GM19023 (cell line): ENCODE measurements around the gene PPIB.

Experiments
- ATAC-seq: cut with Tn5 transposase; IDR thresholded peaks from one replicate; pipeline ENCODE4 v1.9.1; 2021; ENCODE audit warnings: mild to moderate bottlenecking, moderate library complexity; ENCODE audit not compliant: unreplicated experiment

Gene PPIB

GRCh38 chr15:64158363-64159134 is 4.3 kb downstream of the PPIB start:
- ATAC-seq = no peak

GRCh38 chr15:64157599-64158125 is 5.2 kb downstream of the PPIB start:
- ATAC-seq = no peak

DNA sequence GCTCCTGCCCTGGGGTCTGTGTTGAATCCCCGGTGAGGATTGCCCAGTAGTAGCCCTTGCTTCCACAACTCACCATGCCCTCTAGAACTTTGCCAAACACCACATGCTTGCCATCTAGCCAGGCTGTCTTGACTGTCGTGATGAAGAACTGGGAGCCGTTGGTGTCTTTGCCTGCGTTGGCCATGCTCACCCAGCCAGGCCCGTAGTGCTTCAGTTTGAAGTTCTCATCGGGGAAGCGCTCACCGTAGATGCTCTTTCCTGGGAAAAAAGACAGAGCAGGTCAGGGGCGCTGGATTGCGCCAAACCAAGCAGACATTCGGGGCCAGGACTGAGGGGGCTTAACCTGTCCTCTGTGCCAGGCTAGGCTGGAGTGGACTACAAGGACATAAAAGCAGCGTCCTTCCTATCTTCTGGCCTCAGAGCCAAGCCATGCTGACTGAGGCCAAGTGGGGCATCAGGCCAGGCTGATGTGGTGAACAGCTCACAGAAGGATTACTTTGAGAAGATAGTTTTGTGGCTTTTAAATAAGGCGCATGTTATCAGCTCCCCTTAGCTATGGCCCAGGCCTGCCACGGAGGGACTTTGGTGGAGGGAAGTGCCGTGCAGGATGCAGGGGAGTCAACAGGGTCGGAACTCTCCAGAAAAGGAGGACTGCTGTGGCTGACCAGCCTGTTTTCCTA is 6.0 kb downstream of the PPIB start:
- ATAC-seq = no peak

DNA sequence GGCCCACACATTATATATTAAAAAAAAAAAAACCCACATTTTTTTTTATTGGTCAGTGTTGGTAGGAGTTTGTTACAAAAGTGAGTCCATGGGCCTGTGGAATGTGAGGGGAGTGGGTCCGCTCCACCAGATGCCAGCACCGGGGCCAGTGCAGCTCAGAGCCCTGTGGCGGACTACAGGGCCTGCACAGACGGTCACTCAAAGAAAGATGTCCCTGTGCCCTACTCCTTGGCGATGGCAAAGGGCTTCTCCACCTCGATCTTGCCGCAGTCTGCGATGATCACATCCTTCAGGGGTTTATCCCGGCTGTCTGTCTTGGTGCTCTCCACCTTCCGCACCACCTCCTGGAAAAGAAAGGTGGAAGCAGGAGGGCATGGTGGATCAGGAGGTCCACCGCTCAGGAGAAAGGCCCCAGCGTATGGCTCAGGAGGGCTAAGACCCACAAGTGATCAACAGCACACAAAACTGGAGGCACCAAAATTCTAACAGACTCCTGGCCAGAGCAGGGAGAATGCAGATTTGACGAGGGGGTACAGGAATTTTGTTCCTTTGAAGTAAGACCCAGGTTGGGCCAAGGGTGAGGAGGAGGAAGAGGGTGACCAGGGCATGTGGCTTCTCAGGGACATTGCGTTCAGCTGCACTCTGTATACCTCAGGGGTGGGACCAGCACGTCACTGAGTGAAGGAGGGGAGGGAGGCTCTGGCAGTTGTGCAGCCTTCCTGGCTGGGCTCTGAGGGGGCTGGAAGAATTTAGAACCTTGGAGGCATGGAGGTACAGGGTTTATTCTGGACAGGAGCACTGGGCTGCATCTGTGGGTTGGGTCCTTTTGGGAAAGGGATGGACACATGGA is 6.8 kb downstream of the PPIB start:
- no peak for ATAC-seq

DNA sequence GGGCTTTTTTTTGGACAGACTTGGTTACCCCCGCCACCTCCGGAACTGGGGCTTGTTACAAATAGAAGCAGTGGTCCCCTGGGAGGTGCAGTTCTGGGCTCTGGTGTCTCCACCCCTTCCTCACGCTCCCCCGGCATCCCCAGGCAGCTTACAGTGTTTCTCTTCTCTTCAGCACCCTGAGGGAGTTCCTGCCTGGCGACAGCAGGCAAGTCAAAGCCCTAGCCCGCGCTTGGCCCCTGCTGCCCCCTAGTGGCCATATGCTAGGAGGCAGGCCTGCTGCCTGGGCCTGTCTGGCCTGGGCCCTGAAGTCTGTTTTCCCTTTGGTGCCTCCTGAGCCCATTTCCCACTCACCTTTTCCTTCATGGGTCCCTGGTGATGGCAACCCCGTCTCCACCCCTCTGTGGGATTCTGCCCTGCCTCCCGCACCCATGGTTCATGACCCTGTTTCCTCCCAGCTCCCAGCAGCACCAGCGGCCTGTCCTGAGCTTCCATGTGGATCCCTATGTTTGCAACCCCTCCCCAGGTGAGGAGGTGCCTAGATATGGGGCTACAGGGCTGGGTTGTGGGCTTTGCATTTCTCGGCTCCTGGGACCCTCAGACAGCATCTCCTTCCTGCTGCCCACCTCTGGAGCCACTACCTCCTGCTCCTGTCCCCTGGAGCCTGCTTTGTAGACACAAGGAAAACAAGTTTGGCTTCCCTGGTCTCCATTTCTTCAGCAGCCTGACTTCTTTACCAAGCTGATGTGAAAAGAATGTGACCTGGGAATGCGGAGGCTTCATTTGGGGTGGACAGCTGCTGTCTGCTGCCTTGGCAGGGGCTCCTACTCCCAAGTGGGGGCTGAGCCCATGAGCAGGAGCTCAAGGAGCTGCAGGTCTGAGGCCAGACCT is 9.1 kb downstream of the PPIB start:
- ATAC-seq = peak; percentile 59

- peak; percentile 16 for ATAC-seq
Measured at GRCh38 chr15:64152507-64153387, 10.1 kb downstream of the PPIB start.

- ATAC-seq = peak; percentile 16
Measured at GRCh38 chr15:64151727-64152506, 10.9 kb downstream of the PPIB start, which contains the start of gene SNX22. SNX22 (plus strand) TSS chr15:64151731; CDS start chr15:64151776, 45 bp downstream.

DNA sequence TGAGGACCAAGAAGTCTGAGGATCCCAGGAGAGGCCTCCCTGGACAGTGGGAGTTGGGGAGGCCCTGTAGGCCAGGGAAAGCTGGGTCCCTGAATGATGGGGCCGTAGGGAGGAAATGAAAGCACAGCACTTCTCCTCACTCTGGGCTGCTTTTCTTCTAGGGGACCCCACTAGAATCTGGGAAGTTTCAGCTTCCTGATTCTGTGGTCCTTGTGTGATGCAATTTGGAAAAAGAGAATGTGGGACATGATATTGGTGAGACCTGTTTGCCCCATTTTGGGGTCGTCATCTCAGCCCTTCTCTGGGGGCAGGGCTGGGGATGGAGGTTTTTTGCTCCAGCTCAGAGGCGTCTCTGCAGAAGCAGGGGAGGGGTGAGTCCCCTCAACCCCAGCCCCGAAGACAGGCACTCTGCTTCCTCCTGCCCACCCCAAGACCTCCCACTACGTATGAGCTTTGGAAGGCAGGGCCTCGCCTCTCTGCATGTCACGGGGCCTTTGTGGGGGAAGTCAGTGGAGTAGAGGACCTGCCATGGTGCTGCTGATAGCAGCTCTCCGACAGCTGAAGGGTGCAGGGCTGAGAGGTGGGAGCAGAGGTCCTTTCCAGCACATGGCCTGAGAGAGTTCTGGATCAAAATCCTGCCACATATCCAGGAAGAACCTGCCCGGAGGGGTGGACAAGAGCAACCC is 12.8 kb downstream of the PPIB start:
- ATAC-seq = no peak

GRCh38 chr15:64149424-64149823 is 13.4 kb downstream of the PPIB start:
- ATAC-seq = no peak

- no peak for ATAC-seq
Measured at GRCh38 chr15:64148581-64148980, 14.2 kb downstream of the PPIB start.

DNA sequence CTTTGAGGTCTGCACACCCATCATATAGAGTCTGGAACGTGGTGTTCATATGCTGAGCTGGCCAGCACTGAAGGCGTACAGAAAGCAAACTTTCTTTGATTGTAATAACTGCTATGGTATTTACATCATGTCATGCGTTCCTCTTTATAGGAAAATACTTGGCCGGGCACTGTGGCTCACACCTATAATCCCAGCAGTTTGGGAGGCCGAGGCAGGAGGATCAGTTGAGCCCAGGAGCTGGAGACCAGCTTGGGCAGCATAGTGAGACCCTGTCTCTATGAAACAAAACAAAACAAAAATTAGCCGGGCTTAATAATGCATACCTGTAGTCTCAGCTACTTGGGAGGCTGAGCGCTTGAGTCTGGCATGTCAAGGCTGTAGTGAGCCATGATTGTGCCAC is 14.7 kb downstream of the PPIB start:
- ATAC-seq = no peak

DNA sequence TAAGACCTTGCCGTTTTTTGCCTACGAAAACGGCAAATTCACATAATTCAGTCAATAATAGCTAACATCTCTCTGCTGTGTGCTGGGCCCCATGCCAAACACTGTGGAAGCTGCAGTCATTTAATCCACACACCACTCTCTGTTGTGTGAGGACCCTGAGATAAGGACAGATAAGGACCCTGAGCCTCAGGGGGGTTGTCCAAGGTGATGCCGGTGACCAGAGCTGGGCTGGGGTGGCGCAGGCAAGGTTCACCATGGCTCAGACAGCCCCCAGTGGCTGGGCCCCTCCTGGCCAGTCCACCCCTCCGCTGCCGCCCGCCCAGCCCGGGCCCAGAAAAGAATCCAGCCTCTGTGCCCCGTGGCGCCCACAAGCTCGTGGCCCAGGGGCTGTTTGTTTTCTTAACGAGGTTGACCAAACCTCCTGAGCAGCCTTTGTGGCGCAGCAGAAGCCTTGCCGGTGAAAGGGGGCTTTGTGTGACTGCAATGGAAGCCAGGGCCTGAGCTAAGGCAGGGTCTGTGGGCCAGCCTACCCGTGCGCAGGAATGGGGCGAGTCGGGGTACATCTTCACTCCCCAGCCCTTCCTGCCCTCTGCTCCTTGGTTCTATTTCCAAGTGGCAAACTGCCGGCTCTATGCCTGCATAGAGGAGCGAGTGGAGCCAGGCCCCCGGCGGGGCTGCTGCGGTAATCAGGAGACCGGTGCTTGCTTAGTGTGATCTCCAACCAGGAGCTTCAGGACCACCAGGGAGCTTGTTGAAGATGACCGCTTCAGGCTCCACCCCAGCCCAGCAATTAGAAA is 15.7 kb downstream of the PPIB start:
- no peak for ATAC-seq

DNA sequence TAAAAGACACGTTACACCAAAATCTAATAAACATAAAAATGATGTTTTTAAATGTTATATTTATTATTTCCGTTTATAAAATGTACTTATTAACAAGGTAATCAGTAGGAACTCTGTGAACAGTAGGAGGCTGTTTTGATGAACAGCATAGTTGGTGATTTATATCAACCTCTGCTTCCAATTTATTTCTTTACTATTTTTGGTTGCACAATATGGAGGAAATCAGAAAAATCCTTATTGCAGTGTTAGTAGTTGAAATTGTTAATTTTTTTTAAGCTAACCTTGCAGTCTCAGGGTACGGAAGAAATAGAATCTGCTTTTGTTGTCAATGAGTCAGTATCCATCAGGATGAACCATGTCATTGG is 16.3 kb downstream of the PPIB start:
- no peak for ATAC-seq

GRCh38 chr15:64146041-64146440 is 16.8 kb downstream of the PPIB start:
- no peak for ATAC-seq

DNA sequence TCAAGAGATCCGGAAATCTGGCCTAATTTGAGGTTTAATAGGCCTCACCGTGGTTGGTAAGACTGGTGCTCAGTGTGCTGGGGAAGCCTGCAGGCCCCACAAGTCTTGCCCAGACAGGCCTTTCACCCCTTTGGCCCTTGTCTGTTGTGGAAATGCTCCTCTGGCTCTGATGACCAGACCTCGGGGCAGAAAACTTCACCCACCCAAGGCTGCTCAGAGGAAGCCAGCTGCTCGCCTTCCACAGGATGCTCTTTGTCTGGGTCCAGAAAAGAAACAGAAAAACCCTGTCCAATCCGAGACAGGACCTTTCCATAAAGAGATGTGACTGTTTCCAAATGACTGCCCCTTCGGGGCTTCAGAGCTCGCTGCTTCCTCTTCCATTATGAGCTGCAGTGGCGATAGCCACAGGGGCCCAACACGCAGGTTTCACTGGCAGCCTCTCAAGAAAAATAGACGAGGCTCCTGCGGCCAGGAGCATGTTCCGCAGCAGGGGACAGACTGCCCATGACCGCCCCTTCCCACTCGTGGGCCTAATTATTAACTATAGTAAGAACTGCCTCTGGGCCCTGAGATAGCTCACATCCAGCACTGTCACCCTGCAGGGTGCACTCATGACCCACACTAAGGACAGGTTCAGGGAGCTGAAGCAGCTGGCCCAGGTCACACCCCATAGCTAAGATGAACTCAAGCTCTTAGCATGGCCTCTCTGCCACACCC is 18.1 kb downstream of the PPIB start:
- ATAC-seq = peak; percentile 66

- no peak for ATAC-seq
Measured at GRCh38 chr15:64144192-64144564, 18.6 kb downstream of the PPIB start.

GRCh38 chr15:64143276-64143675 is 19.5 kb downstream of the PPIB start:
- ATAC-seq = no peak
